Body of pancreas (tissue), 4 donors: ENCODE results near the gene FBXL17.

Experiments
- POLR2A ChIP-seq, 3 donors: fragments of 450-650 bp; IDR thresholded peaks; one replicate each; pipeline ENCODE4 v1.6.1; 2016; ENCODE audit warnings: antibody characterized with exemption in 3 of 3, mild to moderate bottlenecking in 2 of 3
- TF ChIP-seq, protein P1 (sequence below), 7 experiments: fragments of 450-650 bp in 4 of 7; fragments of 200-600 bp in 3 of 7; sonication (generic) in 3 of 7; IDR thresholded peaks; one replicate each; pipeline ENCODE4 v1.5.1; 2016 to 2019; ENCODE audit warnings: antibody characterized with exemption in 7 of 7

DNA sequence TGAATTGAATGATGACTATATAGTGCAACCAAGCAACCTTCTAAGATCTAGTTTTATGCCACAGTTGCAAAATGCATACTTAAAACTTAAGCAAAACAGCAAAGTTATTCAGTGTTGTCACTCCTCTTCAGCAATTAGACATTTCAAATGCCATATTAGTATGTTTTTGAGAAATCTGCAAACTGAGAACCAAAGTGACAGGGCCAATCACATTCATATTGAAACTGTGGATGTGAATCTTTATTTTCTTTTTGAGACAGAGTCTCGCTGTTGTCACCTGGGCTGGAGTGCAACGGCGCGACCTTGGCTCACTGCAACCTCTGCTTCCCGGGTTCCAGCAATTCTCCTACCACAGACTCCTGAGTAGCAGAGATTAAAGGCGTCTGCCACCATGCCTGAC, 461.9 kb downstream of the FBXL17 start:
- TF ChIP-seq, protein P1, sequence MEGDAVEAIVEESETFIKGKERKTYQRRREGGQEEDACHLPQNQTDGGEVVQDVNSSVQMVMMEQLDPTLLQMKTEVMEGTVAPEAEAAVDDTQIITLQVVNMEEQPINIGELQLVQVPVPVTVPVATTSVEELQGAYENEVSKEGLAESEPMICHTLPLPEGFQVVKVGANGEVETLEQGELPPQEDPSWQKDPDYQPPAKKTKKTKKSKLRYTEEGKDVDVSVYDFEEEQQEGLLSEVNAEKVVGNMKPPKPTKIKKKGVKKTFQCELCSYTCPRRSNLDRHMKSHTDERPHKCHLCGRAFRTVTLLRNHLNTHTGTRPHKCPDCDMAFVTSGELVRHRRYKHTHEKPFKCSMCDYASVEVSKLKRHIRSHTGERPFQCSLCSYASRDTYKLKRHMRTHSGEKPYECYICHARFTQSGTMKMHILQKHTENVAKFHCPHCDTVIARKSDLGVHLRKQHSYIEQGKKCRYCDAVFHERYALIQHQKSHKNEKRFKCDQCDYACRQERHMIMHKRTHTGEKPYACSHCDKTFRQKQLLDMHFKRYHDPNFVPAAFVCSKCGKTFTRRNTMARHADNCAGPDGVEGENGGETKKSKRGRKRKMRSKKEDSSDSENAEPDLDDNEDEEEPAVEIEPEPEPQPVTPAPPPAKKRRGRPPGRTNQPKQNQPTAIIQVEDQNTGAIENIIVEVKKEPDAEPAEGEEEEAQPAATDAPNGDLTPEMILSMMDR (IDR thresholded peaks at IDR 0.05) = no peak
- no peak for TF ChIP-seq POLR2A (IDR thresholded peaks at IDR 0.05)
